Jurkat, Clone E6-1 (cell line): ENCODE measurements around the gene MTCL1.
"Not testable (repeated sequence)": the region's sequence is repeated elsewhere in the genome, so short reads cannot be mapped to it uniquely, and the experiment has no call there.

Source experiments
- DNase-seq: peaks from one replicate; pipeline ENCODE4 v3.0.0-alpha.2; 2011; ENCODE audit warnings: low read depth, low spot score
- H3K4me3 ChIP-seq: 2 replicates; pipeline ENCODE4 v1.5.1; 2011; ENCODE audit warnings: mild to moderate bottlenecking, low read length, control low read depth, moderate library complexity

MTCL1 gene

DNA sequence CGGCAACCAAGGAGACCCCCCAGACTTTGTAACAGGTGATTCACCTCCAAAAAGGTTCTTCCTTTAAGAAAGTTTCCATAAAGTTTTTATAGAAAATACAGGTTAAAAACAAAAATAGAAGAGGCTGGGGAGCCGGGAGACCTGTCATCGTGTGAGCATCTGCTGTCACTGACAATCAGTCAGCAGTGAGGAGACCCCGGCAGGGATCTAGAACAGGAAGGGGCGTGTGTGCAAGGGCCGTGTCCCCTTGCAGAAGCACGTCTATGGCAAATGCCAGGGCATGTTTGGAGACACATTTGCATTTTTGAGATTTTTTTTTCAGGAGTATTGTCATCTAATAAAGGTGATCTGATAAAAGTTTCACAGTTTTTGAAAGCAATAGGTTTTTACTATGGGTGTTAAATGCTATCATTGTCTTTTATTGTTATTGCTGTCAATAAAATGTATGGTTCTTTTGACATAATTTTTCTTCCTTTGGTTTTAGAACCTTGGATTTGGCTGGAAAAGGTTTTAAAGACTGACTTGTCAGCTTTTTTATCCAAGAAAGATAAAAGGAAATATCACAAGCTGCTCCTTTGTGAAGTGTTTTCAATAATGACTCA is 52.1 kb downstream of the MTCL1 start:
- no peak for DNase-seq
- no peak overlapping the region for H3K4me3 ChIP-seq

DNA sequence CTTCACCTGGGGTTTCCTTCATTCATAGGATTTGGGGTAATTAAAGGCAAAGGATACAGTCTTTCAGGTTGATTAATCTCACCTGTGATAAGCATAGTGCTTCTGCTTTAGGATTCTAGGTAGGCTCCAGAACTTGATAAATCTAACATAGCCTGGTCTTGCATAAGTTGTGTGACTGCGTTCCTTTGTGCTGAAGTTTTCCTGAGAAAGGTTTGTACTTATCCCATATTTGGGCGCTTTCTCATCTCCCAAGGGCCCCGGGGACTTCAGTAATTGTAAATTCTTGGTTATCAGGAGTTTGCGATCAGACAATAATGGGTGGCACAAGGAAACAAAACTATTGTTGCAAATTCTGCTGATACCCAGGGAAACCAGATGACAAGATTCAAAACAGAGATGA is 53.1 kb downstream of the MTCL1 start:
- DNase-seq, result no peak
- no peak overlapping the region for H3K4me3 ChIP-seq

DNA sequence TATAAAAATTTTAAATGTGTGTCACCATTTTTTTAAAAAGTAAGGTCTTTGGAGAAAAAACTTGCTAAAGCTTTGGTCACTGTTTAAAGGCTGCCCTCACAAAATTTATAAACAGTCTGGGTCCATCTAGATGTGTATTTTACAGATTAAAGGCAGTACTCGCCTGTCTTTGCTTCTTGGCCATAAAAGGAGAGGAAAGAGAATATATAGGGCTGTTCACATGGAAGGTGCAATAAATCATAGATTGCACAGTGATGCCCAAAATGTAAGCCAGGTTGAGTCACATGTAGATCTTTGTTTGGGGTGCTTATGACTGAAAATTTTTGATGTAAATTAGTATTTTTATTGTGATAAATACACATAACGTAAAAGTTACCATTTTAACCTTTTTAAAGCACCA is 55.6 kb downstream of the MTCL1 start:
- no peak overlapping the region for H3K4me3 ChIP-seq
- DNase-seq, result no peak

DNA sequence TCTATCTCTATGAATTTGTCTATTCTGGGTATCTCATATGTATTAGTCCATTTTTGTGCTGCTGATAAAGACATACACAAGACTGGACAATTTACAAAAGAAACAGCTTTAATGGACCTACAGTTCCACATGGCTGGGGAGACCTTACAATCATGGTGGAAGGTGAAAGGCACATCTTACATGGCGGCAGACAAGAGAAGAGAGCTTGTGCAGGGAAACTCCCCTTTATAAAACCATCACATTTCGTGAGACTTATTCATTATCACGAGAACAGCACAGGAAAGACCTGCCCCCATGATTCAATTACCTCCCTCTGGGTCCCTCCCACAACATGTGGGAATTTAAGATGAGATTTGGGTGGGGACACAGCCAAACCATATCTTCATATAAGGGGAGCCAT is 56.2 kb downstream of the MTCL1 start:
- not testable (repeated sequence) for H3K4me3 ChIP-seq, DNase-seq

DNA sequence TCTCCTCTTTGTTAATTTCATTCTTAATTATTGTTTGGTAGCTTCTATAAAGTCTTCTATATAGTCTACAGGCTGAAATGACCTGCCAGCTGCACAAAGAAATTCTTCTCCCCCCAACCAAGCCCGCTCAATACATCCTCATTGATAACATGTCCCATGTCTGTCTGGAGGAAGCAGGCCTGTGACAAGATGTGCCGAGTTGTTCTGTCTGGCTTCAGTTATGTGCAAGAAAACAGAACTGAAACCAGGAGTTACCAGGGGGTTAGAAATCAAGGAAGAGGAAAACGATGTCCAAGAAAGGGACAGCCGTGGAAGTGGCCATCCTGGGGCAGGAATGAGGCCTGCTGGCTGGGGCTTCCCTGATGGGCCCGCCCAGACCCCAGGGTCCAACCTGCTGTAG is 57.6 kb downstream of the MTCL1 start:
- no peak overlapping the region for H3K4me3 ChIP-seq
- DNase-seq, result no peak

DNA sequence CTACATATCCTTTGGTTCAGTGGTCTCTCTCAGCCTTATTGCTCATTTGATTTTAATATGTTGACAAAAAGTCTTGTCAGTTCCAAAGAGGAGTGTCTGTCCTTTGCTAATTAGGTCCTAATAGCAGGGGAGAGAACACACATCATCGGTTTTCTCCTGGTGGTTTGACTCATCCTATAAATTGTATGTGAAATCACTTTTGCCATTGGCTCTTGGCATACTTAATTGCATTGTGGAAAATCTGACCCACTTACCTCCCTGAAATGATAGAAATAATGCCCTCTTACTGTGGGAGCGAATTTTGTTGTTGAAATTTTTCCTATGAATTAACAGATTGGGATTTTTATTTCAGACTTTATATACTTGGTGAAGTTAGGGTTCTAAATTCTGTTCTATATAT is 58.3 kb downstream of the MTCL1 start:
- no peak for DNase-seq
- no peak overlapping the region for H3K4me3 ChIP-seq

DNA sequence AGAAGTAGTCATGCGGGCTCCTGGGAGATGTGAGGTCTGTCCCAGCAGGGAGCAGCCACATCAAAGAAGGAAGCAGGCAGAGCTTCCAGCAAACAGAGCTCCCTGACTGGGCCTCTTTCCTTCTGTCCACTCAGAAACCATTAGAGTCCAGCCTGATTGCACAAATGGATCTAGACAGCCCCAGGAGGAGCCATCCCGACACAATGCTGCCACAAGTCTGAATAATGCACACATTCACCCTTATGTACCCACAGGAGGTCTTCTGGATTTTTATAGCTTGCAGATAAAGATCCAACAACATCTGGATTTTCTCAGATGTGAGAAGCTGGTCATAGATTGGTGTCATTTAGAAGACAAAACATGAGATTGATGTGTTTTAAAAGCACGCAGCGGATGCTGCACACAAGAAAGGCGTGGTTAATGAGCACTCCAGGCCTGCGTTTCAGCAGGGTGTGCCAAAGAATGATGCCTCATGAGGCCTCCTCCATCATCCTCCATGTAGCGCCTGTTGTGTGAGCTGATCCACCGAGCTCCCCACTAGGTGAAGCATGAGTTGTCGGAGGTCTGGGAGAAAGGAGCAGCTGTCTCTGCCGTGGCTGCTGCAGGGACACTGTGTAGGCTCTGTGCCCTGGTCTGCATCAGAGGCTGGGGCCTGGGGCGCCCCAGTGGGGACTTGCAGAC is 60.6 kb downstream of the MTCL1 start:
- DNase-seq, result no peak
- H3K4me3 ChIP-seq, result no peak overlapping the region

DNA sequence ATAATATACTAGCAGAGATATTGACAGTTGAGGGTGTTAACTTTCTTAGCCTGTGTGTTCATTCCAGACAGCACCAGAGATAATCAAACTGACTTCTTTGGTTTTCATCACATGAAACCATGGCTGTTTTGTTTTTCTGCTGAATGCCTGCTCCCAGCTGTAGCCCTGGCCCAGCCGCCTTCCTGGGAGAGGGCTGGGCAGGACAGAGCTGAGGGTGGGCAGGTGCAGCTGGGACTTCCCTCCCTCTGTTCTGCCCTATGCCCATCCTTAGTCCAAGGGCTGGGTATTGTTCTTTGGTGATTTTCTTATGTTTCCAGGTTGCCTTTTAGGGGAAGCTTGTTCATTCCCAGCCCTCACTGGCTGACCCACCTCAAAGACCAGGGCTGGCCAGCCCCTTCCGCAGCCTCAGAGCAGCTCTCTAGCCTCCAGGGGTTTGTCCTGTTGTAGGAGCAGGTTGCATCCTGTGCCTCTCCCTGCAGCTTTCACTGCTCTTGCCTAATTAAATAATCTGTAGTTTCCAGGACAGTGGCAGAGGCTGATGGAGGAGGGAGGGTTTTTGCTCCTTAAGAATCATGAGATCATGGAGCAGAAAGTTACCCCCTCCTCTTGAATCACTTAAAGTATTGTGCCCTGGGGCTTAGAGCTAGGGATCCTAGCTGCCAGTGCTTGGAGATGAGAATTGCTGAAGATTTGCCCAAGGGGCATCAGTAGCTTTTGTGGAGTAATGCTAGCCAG is 61.4 kb downstream of the MTCL1 start:
- no peak for DNase-seq

DNA sequence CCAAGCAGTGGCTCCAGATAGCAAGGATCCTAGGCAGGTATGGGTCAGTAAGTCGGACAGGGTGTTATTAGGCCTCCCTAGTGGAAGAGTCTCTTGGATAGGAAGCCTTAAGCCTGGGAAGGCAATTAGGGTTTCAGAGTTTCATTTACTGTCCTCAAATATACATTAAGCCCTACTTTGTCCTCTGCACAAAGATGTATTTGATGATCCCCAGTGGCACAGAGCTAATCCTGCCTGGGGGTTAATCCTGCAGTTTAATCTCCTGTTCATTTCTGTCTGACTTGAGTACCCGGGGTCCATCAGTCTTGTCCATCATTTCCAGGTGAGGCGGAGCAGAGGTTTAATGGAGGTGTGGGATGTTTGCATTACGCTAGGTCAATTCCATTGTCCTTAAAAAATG is 62.0 kb downstream of the MTCL1 start:
- no peak overlapping the region for H3K4me3 ChIP-seq
- DNase-seq, result no peak

More for the DNA sequence above, 61.4 kb downstream of the MTCL1 start:
- H3K4me3 ChIP-seq, result no peak overlapping the region

DNA sequence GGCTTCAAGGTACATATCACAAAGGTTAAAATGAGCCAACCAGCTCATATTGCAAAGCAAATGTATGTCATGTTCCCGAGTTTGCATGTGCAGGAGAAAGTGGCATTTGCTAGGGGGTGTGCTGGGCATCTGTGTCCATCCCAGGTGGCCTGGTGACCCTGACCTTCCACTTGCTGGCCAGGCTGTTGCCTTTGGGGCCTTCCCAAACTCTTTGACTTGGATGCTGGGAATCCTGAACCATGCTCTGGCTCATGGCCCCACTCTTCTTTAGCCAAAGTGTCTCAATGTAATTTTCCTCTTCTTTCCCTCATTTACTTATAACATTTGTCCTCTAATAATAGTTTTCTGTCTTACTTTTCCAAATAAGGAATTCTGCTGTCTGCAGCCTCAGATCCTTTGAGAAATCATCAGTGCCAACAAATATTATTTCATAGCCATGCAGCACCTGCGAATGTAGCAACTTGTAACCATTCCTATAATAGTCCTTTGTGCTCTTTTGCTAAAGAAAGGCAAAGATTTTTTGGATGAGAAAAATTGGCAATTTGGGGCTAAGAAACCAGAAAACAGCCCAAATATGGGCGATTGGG is 64.2 kb downstream of the MTCL1 start:
- no peak for DNase-seq

DNA sequence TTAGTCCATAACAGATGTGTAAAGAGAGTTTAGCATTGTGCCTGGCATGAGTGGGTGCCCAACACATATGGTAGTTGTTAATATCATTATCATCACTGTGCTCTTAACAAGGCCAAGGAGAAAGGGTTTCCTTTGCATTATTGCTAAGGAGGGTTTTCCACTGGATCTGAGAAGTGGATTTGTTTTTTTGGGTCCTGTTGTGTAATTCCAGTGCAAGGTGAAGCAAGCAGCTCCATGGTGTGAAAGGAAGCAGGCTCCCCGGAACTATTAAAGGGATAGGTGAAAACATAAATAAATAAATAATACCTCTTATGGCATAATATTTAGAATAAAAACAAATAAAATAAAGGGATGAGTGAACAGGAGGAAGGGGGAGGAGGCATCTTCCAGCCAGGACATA is 65.3 kb downstream of the MTCL1 start:
- no peak overlapping the region for H3K4me3 ChIP-seq
- no peak for DNase-seq

More for the DNA sequence above, 64.2 kb downstream of the MTCL1 start:
- no peak overlapping the region for H3K4me3 ChIP-seq

DNA sequence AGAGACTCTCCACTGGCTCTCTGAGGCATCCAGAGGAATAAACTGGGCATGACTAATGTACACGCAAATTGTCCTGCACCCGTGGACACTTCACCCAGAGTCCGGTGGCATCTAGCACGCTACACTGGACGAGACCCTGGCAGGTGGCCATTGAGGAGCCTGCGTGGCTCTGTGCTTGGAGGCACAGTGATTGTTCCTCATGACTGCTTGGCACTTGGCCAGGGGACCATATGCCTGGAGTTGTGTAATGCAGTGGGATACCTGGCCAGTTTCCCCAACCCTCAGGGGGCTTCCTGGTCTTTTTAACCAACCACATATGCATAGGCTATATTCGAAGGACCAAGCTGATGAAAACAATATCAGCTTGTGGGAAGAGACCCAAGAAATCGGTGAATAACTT is 66.6 kb downstream of the MTCL1 start:
- no peak overlapping the region for H3K4me3 ChIP-seq
- DNase-seq, result no peak

DNA sequence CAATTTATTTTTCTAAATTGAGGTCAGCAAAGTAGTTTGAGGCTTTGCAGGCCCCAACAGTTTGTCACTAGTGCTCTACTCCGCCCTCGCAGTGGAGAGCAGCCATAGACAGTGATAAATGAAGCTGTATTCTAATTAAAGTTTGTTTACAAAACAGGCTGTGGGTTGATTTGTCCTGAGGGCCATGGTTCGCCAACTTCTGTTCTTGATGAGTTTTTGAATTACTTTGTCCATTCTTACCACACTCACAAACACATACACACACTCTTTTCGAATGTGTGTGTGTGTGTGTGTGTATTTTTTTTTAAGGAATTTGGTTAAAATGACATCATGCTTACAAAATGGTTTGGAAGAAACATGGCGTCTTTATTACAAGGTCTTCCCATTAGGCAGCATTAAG is 68.6 kb downstream of the MTCL1 start:
- no peak for DNase-seq
- H3K4me3 ChIP-seq, result no peak overlapping the region

DNA sequence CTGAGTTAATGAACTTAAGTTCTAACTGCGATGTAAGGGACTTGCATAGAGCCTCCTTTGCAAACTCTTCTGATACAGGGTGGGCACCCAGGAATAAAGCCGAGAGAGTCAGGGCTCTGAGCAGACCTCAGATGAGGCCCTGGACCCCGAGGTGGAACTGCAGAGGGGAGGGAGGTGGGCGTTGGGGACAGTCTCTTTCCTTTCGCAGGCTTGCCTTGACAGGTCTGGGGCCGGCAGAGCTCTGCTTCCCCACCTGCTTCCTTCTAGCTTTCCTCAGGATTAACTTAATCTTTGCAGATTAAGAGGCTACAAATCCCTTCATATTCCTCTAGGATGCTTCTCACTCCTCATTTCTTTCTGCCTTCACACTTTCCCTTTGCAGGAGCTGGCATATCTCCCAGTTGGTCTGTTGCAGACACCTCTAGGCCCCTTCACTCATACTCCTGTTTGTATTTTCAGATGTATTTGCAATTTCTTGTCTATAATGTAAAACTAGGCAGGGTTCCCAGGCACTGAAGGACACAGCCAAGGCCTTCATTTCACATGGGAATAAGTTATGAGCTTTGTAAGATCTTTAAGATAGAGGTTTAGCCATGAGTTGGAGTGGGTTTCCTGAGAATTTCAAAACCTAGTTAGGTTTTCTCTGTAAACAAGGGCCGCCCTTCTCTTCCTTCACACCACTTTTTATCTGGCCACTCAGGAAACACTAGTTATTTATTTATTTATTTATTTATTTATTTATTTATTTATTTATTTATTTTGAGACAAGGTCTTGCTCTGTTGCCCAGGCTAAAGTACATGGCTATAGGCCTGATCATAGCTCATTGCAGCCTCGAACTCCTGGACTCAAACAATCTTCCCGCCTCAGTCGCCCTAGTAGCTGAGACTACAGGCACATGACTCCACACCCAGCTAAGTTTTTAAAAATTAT is 70.9 kb downstream of the MTCL1 start:
- DNase-seq, result no peak
- H3K4me3 ChIP-seq, result no peak overlapping the region

DNA sequence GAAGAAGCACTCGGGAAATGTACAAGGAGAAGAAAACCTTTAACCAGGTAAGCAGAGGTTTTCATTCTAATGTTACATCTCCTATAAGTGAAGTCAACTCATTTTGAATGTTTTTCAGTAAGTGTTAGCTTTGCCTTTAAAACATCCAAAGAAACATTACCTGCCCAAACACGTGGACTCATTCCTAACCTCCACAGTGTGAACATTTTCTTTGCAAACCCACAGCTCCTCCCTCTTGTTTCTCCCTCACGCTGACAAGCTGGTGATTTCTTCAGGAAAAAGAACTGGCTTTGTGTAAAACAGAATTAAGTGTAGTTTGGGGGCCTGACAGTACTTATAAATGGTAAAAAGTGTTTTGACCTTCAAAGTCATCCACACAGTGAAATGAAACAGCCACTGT is 72.5 kb downstream of the MTCL1 start:
- no peak for DNase-seq
- H3K4me3 ChIP-seq, result no peak overlapping the region

DNA sequence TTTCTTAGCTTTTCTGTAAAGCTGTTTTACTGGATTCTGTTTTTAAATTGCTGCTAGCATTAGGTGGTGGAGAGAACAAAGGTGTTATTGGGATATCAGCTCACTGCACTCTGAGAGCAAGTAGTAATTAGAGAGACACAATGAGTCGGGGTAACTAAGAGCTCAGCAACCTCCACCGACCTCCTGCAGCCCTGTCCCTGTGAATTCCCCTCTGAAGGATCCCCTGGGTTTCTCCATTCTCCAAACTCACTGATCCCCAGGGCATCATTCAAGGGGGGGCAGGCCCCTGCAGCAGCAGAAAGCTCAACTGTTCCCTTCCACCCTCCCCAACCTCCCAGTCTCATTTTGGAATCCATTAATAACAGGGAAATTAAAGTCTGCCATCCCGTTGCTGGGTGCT is 73.0 kb downstream of the MTCL1 start:
- no peak for DNase-seq
- no peak overlapping the region for H3K4me3 ChIP-seq

DNA sequence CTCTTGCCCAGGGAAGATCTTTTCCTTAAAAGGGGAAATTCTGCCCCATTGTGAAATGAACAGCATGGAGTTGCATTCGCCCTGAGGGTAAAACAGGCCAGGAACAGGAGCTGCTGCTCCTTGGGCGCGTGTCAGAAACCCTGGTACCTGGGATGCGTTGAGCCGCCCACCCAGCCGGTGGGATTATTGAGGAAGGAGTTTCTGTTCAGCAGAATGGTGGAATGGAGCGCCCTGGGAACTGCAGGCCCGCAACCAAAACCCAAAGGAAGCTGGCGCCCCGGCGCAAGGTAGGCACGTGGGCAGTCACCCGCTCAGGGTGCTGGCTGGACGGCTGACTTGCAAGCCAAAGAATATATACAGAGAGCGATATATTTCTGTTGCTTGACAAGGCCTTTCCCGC is 73.5 kb downstream of the MTCL1 start:
- no peak for DNase-seq
- H3K4me3 ChIP-seq, result no peak overlapping the region

DNA sequence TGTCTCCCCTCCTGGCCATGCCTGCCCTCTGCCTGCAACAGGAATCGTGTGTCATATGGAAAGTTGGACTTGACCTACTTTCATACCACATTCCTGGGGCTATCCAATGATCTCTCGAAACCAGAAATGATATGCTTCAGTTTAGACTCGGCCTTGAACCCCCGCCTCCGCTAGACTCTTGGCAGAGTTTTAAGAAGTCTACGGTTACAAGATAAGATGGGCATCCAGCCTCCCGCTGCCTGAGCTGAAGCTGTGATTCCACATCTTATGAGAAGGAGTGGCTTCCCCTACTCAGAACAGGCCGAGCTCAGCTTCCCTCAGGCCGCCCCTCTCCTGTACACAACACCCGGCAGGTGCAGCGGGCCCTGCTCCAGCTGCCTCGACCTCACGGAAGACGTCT is 73.9 kb downstream of the MTCL1 start:
- H3K4me3 ChIP-seq, result no peak overlapping the region
- DNase-seq, result no peak

DNA sequence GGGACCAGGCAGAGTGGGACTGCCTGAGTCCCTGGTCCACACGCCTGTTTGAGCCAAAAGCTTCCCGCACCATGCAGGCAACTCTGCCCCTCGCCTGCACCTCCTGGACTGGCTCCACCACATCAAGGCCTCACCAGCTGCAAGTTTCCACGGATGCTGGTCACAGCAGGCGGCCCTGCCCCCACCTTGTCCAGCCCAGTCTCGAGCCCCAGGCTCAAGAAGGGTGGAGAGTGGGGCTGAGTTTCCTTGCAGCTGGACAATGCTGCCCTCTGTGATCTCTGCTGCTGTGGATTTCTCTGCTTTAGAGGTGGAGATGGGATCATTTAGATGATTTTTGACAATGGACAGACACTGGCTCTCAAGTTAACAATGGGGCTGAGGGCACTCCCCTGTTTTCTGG is 74.9 kb downstream of the MTCL1 start:
- DNase-seq, result no peak
- no peak overlapping the region for H3K4me3 ChIP-seq
